Mesodermal cell (in vitro differentiated cells): Measurements from ENCODE around the gene PLCL1.

Source experiments
- H3K27ac ChIP-seq: 2 replicates; pipeline ENCODE4 v1.7.0; 2013; ENCODE audit warnings: mild to moderate bottlenecking, low read depth, low read length, moderate library complexity; ENCODE audit not compliant: severe bottlenecking
- H3K36me3 ChIP-seq: 2 replicates; pipeline ENCODE4 v1.7.1; 2013; ENCODE audit warnings: mild to moderate bottlenecking, low read length, moderate library complexity; ENCODE audit not compliant: control insufficient read depth, insufficient read depth
- H3K4me1 ChIP-seq: one replicate; pipeline ENCODE4 v1.7.1; 2013; ENCODE audit warnings: mild to moderate bottlenecking, low read length; ENCODE audit not compliant: insufficient read depth, control insufficient read depth, poor library complexity, severe bottlenecking
- H3K4me3 ChIP-seq: 2 replicates; pipeline ENCODE4 v1.7.0; 2013; ENCODE audit warnings: low read length, control low read depth, mild to moderate bottlenecking; ENCODE audit not compliant: insufficient read depth, poor library complexity, severe bottlenecking; ENCODE audit errors: extremely low read depth
- H3K9me3 ChIP-seq: 2 replicates; pipeline ENCODE4 v1.7.1; 2013; ENCODE audit warnings: mild to moderate bottlenecking, low read length, moderate library complexity; ENCODE audit not compliant: control insufficient read depth
- WGBS, 2 experiments: methylation state at CpG; one replicate each; pipeline ENCODE4 v1.1.5; 2013; ENCODE audit warnings: missing lambda C conversion rate in 2 of 2; ENCODE audit not compliant: insufficient coverage in 2 of 2; 5-methylcytosine and 5-hydroxymethylcytosine counted together

PLCL1 gene

GRCh38 chr2:198055716-198056115 is 251.3 kb downstream of the PLCL1 start:
- no peaks in the 10 kb centered on the region for H3K4me1 ChIP-seq
- WGBS, 2 experiments = no CpG with 5 or more reads among the region's 2 CpGs

GRCh38 chr2:198056836-198057235 is 252.4 kb downstream of the PLCL1 start:
- Histone ChIP-seq H3K27ac (no peak overlapping the region), H3K4me1 (no peaks in the 10 kb centered on the region), H3K4me3 (no peak overlapping the region), H3K36me3 (no peaks in the 10 kb centered on the region), H3K9me3 (no peaks in the 10 kb centered on the region)
- WGBS, 2 experiments = 100% methylated on average over 1 of the region's 2 CpGs; no CpG with 5 or more reads in 1 of the 2 experiments

More at GRCh38 chr2:198055716-198056115, 251.3 kb downstream of the PLCL1 start:
- no peaks in the 10 kb centered on the region for H3K9me3 ChIP-seq
- H3K4me3 ChIP-seq = no peak overlapping the region
- H3K27ac ChIP-seq = no peak overlapping the region
- no peaks in the 10 kb centered on the region for H3K36me3 ChIP-seq

- H3K9me3 ChIP-seq = no peaks in the 10 kb centered on the region
- no peak overlapping the region for H3K27ac ChIP-seq
- H3K4me3 ChIP-seq = no peak overlapping the region
- H3K4me1 ChIP-seq = no peaks in the 10 kb centered on the region
- 89 to 98% methylated on average over 6 to 7 of the region's 7 CpGs for whole genome bisulfite sequencing, 2 experiments
- H3K36me3 ChIP-seq = no peaks in the 10 kb centered on the region
Measured at GRCh38 chr2:198059800-198060199, 255.4 kb downstream of the PLCL1 start.

- H3K9me3 ChIP-seq = no peaks in the 10 kb centered on the region
- H3K27ac ChIP-seq = no peak overlapping the region
- H3K4me3 ChIP-seq = no peak overlapping the region
- 100% methylated on average over 1 of the region's 2 CpGs; no CpG with 5 or more reads in 1 of the 2 experiments for WGBS, 2 experiments
- no peaks in the 10 kb centered on the region for H3K36me3 ChIP-seq
- H3K4me1 ChIP-seq = no peaks in the 10 kb centered on the region
Measured at GRCh38 chr2:198060277-198060676, 255.9 kb downstream of the PLCL1 start.

GRCh38 chr2:198062826-198063225 is 258.4 kb downstream of the PLCL1 start:
- H3K27ac ChIP-seq = no peak overlapping the region
- H3K9me3 ChIP-seq = no peaks in the 10 kb centered on the region
- H3K4me3 ChIP-seq = no peak overlapping the region
- no peaks in the 10 kb centered on the region for H3K4me1 ChIP-seq
- no peaks in the 10 kb centered on the region for H3K36me3 ChIP-seq

- WGBS, 2 experiments = no CpG with 5 or more reads among the region's 1 CpG
- no peak overlapping the region for H3K27ac ChIP-seq
- no peaks in the 10 kb centered on the region for H3K36me3 ChIP-seq
- no peak overlapping the region for H3K4me3 ChIP-seq
- H3K9me3 ChIP-seq = no peaks in the 10 kb centered on the region
- H3K4me1 ChIP-seq = no peaks in the 10 kb centered on the region
Measured at GRCh38 chr2:198063242-198063641, 258.8 kb downstream of the PLCL1 start.

GRCh38 chr2:198065322-198065721 is 260.9 kb downstream of the PLCL1 start:
- no peaks in the 10 kb centered on the region for H3K4me1 ChIP-seq

GRCh38 chr2:198066597-198066996 is 262.2 kb downstream of the PLCL1 start:
- H3K4me3 ChIP-seq = no peak overlapping the region
- no peak overlapping the region for H3K27ac ChIP-seq
- no peaks in the 10 kb centered on the region for H3K36me3 ChIP-seq
- H3K4me1 ChIP-seq = no peaks in the 10 kb centered on the region
- no peaks in the 10 kb centered on the region for H3K9me3 ChIP-seq
- WGBS, 2 experiments = no CpG with 5 or more reads among the region's 2 CpGs

More at GRCh38 chr2:198065322-198065721, 260.9 kb downstream of the PLCL1 start:
- Histone ChIP-seq H3K27ac (no peak overlapping the region), H3K9me3 (no peaks in the 10 kb centered on the region), H3K4me3 (no peak overlapping the region), H3K36me3 (no peaks in the 10 kb centered on the region)
- no CpG with 5 or more reads among the region's 1 CpG for WGBS, 2 experiments

GRCh38 chr2:198072655-198073054 is 268.3 kb downstream of the PLCL1 start:
- Histone ChIP-seq H3K36me3 (no peaks in the 10 kb centered on the region), H3K9me3 (no peaks in the 10 kb centered on the region), H3K4me3 (no peak overlapping the region), H3K27ac (no peak overlapping the region), H3K4me1 (no peaks in the 10 kb centered on the region)

GRCh38 chr2:198073253-198073652 is 268.9 kb downstream of the PLCL1 start:
- no peaks in the 10 kb centered on the region for H3K4me1 ChIP-seq
- no peaks in the 10 kb centered on the region for H3K36me3 ChIP-seq
- WGBS, 2 experiments = 80 to 100% methylated on average over 1 to 2 of the region's 2 CpGs
- no peak overlapping the region for H3K27ac ChIP-seq
- no peaks in the 10 kb centered on the region for H3K9me3 ChIP-seq
- no peak overlapping the region for H3K4me3 ChIP-seq

GRCh38 chr2:198077477-198077876 is 273.1 kb downstream of the PLCL1 start:
- WGBS, 2 experiments = 90 to 100% methylated on average over 1 of the region's 1 CpG
- Histone ChIP-seq H3K4me3 (no peak overlapping the region), H3K27ac (no peak overlapping the region)

More at GRCh38 chr2:198077477-198077876, 273.1 kb downstream of the PLCL1 start:
- no peaks in the 10 kb centered on the region for H3K9me3 ChIP-seq
- no peaks in the 10 kb centered on the region for H3K36me3 ChIP-seq
- H3K4me1 ChIP-seq = no peaks in the 10 kb centered on the region
